Stromal cell of bone marrow (primary cell): ENCODE measurements around the gene CPSF4.
"Not testable (repeated sequence)": the region's sequence is repeated elsewhere in the genome, so short reads cannot be mapped to it uniquely, and the experiment has no call there.

Experiments used
- DNase-seq: peaks from one replicate; pipeline ENCODE4 v3.0.0-alpha.2; 2012; ENCODE audit warnings: low read depth

The CPSF4 gene

DNA sequence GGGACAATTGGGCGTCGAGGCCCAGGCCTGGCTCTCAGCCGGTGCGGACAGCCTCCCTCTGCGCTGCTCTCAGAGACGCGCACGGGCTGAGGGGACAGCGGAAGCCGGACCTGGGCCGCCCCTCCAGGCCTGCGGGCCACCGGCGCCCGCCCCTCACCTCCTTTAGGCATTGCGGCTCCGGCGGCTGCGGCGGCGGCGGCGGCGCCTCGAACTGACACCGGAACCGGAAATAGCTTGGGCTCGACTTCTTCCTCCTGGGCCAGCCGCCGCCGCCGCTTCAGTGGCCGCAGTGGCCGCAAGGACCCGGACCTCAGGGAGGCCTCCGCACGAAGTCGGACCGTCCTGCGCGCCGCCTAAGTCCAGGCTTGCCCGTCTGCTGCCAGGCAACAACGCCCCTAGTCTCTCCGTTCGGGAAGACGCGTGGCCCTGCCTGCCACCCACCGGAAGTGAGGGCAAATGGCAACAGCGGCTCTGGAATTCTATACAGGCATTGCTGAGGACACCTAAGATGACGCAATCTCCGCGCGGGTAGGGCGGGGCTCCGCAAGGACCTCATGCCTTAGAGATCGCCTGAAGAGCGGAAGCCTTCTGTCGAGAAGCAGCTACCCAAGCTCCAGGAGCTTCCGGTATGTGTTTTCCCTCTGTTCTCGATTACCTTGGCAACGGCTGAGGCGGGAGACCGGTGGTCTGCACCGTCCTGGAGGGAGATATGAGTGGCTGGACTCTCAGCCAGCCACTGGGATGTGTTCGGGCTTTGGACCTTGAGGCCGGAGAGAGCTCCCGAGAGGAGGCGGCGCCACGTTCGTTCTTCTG lies 30.2 kb upstream of the CPSF4 start, which contains the start of the genes BUD31 and PDAP1:
Gene BUD31 (plus strand): TSS at position 591 of the 813 bp plus-strand sequence. CDS start 2,124 bp downstream, outside the sequence.
Gene PDAP1 (minus strand): TSS at position 219 of the 813 bp plus-strand sequence. CDS start 49 bp downstream, at position 170.
- peak; percentile 84 for DNase-seq

DNA sequence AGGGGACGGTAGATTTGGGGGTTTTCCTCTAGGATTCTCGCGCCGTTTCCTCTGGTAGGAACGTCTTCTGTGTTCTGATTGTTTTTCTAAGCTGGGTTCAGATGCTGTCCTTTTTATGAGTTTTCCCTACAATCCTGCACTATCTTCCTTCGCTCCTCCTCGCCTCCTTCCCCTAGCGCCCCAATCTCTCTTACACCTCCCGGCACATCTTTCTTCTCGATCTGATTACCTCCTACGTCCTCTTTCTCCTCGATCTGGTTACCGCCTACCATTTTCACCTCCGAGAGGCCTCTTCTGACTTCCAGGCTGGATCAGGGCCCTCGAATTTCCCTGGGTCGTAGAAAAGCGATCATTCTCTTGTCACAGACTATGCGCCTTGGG lies 29.6 kb upstream of the CPSF4 start:
- DNase-seq = no peak

DNA sequence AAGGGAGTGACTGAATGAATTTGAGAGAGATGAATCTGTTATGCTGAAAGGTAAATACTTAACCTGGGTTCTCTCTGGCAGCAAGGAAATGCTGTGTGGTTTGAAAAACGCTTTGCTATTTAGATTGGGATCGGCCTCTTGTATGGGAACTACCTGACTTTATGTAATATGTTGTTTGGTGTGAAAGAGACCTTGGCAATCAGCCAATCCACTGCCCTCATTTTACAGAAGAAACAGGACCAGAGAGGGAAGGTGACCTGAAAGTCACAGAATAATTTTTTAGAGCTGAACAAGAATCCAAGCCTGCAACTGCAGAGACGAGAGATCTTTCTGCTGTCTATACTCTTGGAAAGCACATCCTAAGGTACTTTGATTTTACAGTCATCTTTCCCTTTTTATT lies 28.9 kb upstream of the CPSF4 start:
- DNase-seq = no peak

- DNase-seq = no peak
Observed at GRCh38 chr7:99410635-99411034, 28.1 kb upstream of the CPSF4 start.

DNA sequence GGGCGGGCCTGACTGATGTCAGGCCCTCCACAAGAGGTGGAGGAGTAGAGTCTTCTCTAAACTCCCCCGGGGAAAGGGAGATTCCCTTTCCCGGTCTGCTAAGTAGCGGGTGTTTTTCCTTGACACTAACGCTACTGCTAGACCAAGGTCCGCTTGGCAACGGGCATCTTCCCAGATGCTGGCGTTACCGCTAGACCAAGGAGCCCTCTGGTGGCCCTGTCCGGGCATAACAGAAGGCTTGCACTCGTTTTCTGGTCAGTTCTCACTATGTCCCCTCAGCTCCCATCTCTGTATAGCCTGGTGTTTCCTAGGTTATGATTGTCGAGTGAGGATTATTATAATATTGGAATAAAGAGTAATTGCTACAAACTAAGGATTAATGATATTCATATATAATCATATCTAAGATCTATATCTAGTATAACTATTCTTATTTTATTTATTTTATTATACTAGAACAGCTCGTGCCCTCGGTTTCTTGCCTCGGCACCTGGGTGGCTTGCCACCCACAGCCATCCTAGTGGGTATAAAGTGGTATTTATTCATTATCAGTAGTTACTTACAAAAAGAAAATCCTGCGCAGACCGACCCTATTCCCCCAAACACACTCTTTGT lies 23.1 kb upstream of the CPSF4 start:
- DNase-seq = peak; percentile 44

DNA sequence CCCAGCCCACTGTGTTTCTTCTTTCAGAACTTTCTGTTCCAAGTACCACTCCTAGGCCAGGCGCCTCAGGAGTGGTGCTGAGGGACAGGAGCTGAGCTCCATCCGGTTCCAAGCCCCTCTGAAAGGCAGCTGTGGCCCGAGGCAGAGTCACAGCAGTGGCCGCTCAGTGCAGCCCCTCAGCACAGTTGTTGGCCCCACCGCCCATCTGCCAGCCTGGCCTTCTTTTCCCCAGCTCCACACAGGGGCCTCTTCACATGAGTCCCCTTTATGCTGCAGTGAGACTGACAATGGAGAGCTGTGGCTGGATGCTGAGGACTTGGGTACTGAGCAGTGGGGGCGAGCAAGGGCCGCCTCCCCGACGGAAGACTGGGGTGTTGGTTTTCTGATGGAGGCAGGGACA lies 20.5 kb upstream of the CPSF4 start:
- DNase-seq = no peak

DNA sequence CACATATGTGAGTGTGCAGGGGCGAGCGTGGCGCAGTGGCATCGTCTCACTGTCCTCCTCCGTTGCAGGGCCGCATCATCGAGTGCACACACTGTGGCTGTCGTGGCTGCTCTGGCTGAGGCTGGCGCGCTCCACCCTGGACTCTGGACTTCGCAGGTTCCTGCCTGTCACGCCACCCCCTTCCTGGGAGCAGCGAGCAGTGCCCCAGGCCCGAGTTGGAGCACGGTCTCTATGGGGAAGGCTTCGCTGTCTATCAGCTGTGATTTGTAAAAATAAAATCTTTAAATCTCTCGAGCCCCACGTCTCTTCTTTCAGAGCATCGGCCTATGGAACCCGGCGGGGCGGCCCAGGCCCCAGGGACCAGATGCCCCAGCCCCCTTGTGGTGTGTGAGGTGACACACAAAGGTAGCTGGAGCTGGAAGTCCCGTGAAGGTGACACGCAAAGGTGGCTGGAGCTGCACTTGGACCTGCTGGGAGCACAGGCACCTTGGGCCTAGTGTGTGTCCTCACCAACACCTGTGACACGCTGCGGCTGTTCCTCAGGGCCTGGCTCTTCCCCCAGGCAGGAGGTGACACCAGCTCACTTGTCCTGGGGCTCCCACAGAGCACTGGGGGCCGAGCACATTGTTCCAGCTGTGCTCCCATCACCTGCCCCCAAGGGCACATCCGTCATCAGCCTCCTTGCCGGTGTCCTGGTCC lies 19.3 kb upstream of the CPSF4 start:
- DNase-seq = no peak

DNA sequence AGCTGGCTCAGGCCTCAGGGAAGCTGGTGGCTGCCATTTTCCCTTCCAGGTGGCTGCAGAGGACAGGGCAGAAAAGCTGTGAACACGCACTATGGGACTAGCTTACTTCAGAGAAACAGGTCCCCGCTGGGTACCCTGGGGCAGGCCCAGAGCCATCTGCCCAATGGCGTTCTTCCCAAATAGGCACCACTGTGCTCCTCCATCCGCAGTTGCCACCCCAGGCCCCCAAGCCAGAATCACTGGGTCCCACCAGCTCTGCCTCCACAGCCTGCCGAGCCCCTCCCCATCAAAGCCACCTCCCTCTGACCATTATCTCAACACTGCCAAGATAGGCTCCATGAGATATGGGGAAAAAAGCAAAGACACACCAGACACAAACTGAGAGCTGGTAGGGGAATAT lies 18.5 kb upstream of the CPSF4 start:
- DNase-seq = no peak

DNA sequence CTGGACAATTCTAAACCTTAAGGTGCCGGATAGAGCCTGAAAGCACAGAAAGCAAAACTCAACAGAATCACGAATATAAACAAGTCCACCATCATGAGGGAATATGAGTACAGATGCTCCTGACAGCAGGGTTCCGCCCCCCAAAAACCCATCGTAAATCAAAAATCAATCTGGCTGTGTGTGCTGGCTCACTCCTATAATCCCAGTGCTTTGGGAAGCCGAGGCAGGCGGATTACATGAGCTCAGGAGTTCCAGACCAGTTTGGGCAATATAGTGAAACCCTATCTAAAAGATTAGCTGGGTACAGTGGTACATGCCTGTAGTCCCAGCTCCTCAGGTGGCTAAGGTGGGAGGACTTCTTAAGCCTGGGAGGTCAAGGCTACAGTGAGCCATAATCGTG lies 17.8 kb upstream of the CPSF4 start:
- no peak for DNase-seq

GRCh38 chr7:99422186-99422585 lies 16.6 kb upstream of the CPSF4 start:
- DNase-seq = no peak

DNA sequence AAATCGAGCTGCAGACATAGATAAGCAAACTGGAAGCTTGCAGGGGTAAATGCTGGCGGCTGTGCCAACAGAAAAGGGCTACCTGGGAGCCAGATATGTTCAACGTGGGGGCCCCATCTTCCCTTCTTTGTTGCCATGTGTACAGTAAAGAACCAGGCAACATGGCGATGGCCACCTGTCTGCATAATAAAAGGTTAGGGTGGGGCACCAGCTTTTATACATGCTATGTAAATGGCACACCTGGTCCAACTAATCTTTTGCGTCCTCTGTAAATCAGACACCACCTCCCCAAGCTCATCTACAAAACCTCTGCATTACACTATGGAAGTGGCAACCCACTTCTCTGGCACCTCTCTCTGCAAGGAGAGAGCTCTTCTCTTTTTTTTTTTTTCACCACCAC lies 16.1 kb upstream of the CPSF4 start:
- DNase-seq = no peak

DNA sequence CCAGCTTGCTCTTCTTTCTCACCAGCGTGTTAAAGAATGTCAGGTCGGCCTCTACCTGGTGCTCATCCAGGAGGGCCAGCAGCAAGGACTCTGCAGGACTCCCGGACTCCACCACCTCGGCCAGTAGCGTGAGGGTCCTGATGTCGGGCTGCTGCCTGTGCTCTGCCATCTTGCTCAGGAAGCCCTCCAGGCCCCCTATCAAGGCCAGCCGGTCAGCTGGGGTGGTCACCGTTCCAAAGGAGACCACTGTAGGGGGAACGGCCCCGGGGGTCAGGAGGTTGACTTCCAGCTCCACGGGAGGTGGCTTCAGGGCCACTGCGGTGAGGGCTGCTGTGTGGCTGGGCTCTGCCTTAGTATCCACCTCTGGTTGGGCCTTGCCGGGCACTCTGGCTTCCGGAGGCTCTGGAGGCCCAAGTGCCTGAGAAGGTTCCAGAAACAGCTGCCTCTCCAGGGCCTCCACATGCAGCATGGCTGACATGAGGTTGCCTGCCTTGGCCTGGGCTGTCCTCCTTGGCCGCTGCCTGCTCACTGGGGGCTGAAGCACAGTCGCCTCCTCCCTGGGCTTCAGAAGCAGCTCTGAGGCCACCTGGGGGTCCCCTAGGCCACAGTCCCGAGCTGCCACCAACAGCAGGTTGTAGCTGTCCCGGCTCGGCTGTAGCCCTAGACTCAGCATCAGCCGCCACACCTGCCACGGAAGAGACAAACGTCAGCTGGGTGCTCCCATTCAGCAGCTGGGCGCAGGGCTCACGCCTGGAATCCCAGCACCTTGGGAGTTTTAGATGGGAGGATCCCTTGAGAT lies 13.6 kb upstream of the CPSF4 start:
- no peak for DNase-seq

DNA sequence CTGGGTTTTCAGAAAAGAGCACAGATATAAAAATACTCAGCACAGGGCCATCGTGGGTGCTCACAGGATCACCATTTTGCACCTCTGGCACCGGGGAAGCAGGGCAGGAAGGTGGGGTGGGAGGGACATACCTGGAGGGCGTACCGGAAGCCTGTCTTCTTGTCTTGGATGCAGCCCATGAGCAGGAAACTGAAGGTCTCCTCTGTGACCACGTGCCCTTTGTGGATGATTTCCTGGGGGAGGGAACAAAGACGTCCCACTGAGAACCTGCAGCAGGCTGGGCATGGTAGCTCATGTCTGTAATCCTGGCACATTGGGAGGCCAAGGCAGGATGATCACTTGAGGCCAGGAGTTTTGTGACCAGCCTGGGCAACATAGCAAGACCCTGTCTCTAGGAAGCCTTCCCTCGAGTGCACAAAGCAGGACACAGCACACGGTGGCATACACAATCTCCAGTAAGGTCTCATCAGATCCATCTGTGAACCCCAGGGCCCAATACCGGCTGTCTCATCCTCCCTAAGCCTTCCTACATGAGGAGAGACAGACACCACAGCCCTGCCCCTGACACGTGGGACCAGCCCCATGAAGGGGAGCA lies 9.7 kb upstream of the CPSF4 start:
- DNase-seq = no peak

GRCh38 chr7:99429756-99430155 lies 9.0 kb upstream of the CPSF4 start:
- no peak for DNase-seq

DNA sequence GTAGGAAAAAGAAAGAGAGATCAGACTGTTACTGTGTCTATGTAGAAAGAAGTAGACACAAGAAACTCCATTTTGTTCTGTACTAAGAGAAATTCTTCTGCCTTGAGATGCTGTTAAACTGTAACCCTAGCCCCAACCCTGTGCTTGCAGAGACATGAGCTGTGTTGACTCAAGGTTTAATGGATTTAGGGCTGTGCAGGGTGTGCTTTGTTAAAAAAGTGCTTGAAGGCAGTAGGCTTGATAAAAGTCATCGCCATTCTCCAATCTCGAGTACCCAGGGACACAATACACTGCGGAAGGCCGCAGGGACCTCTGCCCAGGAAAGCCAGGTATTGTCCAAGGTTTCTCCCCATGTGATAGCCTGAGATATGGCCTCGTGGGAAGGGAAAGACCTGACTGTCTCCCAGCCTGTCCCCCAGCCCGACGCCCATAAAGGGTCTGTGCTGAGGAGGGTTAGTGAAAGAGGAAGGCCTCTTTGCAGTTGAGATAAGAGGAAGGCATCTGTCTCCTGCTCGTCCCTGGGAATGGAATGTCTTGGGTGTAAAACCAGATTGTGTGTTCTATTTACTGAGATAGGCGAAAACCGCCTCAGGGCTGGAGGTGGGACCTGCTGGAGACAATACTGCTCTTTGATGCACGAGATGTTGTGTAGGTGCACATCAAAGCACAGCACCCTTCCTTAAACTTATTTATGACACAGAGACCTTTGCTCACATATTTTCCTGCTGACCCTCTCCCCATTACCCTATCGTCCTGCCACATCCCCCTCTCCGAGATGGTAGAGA lies 6.8 kb upstream of the CPSF4 start:
- DNase-seq = not testable (repeated sequence)

GRCh38 chr7:99433158-99433557 lies 5.6 kb upstream of the CPSF4 start:
- no peak for DNase-seq

GRCh38 chr7:99437946-99438572 lies 684 bp upstream of the CPSF4 start:
- DNase-seq = no peak

DNA sequence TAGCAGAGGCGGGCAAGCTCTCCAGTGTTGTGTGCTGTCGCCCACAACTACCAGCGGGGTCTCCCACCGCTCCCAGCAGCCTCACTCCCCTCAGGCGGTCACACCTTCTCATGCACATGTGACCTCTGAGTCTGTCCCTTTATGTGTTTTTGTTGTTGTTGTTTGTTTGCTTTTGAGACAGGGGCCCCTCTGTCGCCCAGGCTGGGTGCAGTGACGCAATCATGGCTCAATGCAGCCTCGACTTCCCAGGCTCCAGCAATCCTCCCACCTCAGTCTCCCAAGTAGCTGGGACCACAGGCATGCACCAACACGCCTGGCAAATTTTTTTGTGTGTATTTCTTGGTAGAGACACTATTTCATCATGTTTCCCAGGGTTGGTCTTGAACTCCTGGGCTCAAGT lies 1.5 kb downstream of the CPSF4 start:
- no peak for DNase-seq

DNA sequence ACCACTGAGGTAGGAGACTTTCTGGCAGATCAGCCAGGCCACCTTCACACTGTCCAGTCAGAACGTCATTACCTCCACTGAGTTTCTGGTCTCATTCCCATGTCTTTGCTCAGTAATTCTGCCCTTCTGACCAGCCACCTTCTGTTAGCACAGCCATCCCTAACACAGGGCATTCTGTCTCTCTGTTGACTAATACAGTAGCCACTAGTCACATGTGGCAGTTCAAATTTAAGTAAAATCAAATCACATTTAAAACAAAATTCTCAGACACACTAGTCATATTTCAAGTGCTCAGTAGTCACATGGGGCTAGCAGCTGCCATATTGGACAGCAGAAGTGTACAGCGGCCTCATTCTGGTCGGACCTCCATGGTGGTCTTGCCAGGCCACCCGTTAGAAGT lies 7.4 kb downstream of the CPSF4 start:
- DNase-seq = no peak

GRCh38 chr7:99447943-99448342 lies 9.2 kb downstream of the CPSF4 start:
- DNase-seq = no peak
